ENCODE data around the gene HEATR1.

DNA sequence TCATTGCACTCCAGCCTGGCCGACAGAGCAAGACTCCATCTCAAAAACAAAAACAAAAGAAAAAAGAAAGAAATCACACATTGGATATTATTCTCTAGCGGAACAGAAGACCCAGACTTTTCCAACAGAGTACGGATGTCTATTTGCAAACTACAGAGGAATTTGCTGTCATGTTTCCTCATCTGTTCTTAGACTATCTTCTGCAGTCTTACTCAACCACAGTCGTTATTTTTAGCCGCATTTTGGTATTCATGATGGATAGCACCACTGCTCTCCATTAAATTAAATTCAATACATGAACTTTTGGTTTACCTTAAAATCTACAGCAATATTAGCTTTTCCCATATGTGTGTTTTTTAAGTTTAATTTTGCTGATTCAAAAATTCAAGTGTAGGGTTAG is 14.2 kb upstream of the HEATR1 start:
- TF ChIP-seq CTCF (IDR thresholded peaks at IDR 0.05) (no peak), EZH2phosphoT487 (IDR thresholded peaks at IDR 0.05; ENCODE audit: borderline replicate concordance, low read depth) (no peak), EP300 (IDR thresholded peaks at IDR 0.05; ENCODE audit: borderline replicate concordance in 1 of 2, low read depth in 1 of 2, low read length in 1 of 2) (no peak), NFIC (IDR thresholded peaks at IDR 0.05; ENCODE audit: borderline replicate concordance) (no peak), TAF1 (IDR thresholded peaks at IDR 0.05; ENCODE audit: borderline replicate concordance, low read depth, low read length) (no peak), FOXM1 (IDR thresholded peaks at IDR 0.05; ENCODE audit: low read depth) (no peak), MXI1 (IDR thresholded peaks at IDR 0.05; ENCODE audit: low read depth, low read length) (no peak), ELF1 (IDR thresholded peaks at IDR 0.05) (no peak), YY1 (IDR thresholded peaks at IDR 0.05; ENCODE audit: low read depth) (no peak), MEF2A (IDR thresholded peaks at IDR 0.05; ENCODE audit: borderline replicate concordance, low read depth) (no peak), RCOR1 (IDR thresholded peaks at IDR 0.05; ENCODE audit: low read length) (no peak), POLR2AphosphoS5 (IDR thresholded peaks at IDR 0.05; ENCODE audit: low read depth, low read length) (no peak)
- TF ChIP-seq, protein P1, sequence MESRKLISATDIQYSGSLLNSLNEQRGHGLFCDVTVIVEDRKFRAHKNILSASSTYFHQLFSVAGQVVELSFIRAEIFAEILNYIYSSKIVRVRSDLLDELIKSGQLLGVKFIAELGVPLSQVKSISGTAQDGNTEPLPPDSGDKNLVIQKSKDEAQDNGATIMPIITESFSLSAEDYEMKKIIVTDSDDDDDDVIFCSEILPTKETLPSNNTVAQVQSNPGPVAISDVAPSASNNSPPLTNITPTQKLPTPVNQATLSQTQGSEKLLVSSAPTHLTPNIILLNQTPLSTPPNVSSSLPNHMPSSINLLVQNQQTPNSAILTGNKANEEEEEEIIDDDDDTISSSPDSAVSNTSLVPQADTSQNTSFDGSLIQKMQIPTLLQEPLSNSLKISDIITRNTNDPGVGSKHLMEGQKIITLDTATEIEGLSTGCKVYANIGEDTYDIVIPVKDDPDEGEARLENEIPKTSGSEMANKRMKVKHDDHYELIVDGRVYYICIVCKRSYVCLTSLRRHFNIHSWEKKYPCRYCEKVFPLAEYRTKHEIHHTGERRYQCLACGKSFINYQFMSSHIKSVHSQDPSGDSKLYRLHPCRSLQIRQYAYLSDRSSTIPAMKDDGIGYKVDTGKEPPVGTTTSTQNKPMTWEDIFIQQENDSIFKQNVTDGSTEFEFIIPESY (IDR thresholded peaks at IDR 0.05; ENCODE audit: borderline replicate concordance, low read depth), result no peak
- TF ChIP-seq, protein P2, sequence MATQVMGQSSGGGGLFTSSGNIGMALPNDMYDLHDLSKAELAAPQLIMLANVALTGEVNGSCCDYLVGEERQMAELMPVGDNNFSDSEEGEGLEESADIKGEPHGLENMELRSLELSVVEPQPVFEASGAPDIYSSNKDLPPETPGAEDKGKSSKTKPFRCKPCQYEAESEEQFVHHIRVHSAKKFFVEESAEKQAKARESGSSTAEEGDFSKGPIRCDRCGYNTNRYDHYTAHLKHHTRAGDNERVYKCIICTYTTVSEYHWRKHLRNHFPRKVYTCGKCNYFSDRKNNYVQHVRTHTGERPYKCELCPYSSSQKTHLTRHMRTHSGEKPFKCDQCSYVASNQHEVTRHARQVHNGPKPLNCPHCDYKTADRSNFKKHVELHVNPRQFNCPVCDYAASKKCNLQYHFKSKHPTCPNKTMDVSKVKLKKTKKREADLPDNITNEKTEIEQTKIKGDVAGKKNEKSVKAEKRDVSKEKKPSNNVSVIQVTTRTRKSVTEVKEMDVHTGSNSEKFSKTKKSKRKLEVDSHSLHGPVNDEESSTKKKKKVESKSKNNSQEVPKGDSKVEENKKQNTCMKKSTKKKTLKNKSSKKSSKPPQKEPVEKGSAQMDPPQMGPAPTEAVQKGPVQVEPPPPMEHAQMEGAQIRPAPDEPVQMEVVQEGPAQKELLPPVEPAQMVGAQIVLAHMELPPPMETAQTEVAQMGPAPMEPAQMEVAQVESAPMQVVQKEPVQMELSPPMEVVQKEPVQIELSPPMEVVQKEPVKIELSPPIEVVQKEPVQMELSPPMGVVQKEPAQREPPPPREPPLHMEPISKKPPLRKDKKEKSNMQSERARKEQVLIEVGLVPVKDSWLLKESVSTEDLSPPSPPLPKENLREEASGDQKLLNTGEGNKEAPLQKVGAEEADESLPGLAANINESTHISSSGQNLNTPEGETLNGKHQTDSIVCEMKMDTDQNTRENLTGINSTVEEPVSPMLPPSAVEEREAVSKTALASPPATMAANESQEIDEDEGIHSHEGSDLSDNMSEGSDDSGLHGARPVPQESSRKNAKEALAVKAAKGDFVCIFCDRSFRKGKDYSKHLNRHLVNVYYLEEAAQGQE (IDR thresholded peaks at IDR 0.05; ENCODE audit: low read depth, low read length), result no peak
